Measurements from ENCODE around the gene SPAG16.

DNA sequence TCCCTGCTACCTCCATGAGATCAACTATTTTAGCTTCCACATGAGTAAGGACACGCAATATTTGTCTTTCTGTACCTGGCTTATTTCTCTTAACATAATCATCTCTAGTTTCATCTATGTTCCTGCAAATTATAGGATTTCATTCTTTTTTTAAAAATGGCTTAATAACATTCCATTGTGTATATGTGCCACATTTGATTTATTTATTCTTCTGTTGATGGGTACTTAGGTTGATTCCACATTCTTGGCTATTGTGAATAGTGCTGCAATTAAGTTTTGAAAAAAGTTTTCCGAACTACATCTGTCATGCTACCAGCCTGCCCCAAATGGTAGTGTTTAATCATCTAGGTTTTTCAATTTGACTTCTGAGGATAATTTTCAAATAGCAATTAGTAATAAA is 36.3 kb downstream of the SPAG16 start:
- TF ChIP-seq, protein P1, sequence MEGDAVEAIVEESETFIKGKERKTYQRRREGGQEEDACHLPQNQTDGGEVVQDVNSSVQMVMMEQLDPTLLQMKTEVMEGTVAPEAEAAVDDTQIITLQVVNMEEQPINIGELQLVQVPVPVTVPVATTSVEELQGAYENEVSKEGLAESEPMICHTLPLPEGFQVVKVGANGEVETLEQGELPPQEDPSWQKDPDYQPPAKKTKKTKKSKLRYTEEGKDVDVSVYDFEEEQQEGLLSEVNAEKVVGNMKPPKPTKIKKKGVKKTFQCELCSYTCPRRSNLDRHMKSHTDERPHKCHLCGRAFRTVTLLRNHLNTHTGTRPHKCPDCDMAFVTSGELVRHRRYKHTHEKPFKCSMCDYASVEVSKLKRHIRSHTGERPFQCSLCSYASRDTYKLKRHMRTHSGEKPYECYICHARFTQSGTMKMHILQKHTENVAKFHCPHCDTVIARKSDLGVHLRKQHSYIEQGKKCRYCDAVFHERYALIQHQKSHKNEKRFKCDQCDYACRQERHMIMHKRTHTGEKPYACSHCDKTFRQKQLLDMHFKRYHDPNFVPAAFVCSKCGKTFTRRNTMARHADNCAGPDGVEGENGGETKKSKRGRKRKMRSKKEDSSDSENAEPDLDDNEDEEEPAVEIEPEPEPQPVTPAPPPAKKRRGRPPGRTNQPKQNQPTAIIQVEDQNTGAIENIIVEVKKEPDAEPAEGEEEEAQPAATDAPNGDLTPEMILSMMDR (IDR thresholded peaks at IDR 0.05): no peak
- TF ChIP-seq POLR2A (IDR thresholded peaks at IDR 0.05): no peak
- no peak for TF ChIP-seq POLR2AphosphoS5 (IDR thresholded peaks at IDR 0.05)

Data from breast epithelium (tissue), 3 donors.